ENCODE measurements around the gene RIC8A.

The RIC8A gene

DNA sequence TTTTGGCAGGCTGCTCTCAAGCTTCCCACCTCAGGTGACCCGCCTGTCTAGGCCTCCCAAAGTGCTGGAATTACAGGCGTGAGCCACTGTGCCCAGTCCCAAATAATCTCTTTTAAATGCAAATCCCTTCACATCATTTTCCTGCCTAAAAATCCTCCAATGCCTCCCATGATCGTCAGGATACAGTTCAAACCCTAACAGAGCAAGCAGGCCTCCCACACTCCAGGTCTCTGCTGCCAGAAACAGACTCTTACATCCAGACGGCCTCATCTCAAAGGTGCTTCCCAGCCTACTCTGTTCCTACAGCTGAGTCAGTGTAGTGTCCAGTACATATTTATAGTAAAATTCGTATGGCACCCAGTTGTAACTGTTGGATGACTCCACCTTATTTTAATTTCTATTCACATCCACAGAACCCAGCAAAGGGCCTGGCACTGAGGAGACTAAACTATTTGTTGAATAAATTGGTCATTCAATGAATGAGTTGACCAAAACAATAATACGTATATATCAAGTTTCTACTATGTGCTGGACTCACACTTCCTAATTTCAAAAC, 20.4 kb downstream of the RIC8A start:
- no peaks in the 10 kb centered on the region for H3K36me3 ChIP-seq (replicated peaks; ENCODE audit: low read depth, low read length)
- H3K4me3 ChIP-seq (ENCODE audit: low read length) = no peak overlapping the region
- no peaks in the 10 kb centered on the region for H3K9me3 ChIP-seq (ENCODE audit: insufficient read depth, low read length)
- H3K27ac ChIP-seq (ENCODE audit: low read length) = no peak overlapping the region
- H3K4me2 ChIP-seq (ENCODE audit: low read length) = no peak overlapping the region
- no peaks in the 10 kb centered on the region for H3K27me3 ChIP-seq (ENCODE audit: low read depth, low read length)
- H3K9ac ChIP-seq (ENCODE audit: low read length) = no peak overlapping the region
- no peak overlapping the region for H2AFZ ChIP-seq (ENCODE audit: low read depth, low read length)
- TF ChIP-seq EZH2phosphoT487 (IDR thresholded peaks at IDR 0.05; ENCODE audit: low read depth) (no peak), CTCF (IDR thresholded peaks at IDR 0.05; ENCODE audit: low read depth, low read length) (no peak)
- no peaks in the 10 kb centered on the region for H3K79me2 ChIP-seq (ENCODE audit: low read length)
- H4K20me1 ChIP-seq (ENCODE audit: insufficient read depth, low read length) = no peaks in the 10 kb centered on the region
- no peaks in the 10 kb centered on the region for H3K4me1 ChIP-seq (ENCODE audit: low read length)

DNA sequence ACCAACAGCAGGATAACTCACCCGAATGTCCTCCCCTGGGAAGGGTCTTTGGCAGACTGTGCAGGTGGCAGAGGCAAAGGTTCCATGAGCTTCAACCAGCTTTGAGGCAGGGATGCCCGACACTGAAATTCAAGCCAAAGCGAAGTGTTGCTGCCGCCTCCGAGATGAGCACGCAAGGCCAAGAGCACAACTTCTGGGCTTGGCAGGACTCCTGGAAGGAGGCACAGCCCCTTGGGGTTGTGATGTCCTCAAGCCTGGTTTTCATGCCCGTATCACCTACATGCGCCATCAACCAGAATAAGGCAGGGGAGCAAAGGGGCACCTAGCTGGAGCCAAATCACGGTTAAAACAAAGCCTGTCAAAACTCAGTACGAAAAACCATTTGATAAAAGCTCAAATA, 22.9 kb downstream of the RIC8A start:
- Histone ChIP-seq H3K4me3 (ENCODE audit: low read length) (no peak overlapping the region), H3K27me3 (ENCODE audit: low read depth, low read length) (no peaks in the 10 kb centered on the region), H3K36me3 (replicated peaks; ENCODE audit: low read depth, low read length) (no peaks in the 10 kb centered on the region), H2AFZ (ENCODE audit: low read depth, low read length) (no peak overlapping the region), H4K20me1 (ENCODE audit: insufficient read depth, low read length) (no peaks in the 10 kb centered on the region), H3K79me2 (ENCODE audit: low read length) (peaks cover under 1% of the 10 kb centered on the region; the same call in 1 of the 2 replicates), H3K4me2 (ENCODE audit: low read length) (no peak overlapping the region), H3K9ac (ENCODE audit: low read length) (no peak overlapping the region), H3K9me3 (ENCODE audit: insufficient read depth, low read length) (no peaks in the 10 kb centered on the region), H3K27ac (ENCODE audit: low read length) (no peak overlapping the region), H3K4me1 (ENCODE audit: low read length) (peaks cover 3% of the 10 kb centered on the region)
- TF ChIP-seq EZH2phosphoT487 (IDR thresholded peaks at IDR 0.05; ENCODE audit: low read depth) (no peak), CTCF (IDR thresholded peaks at IDR 0.05; ENCODE audit: low read depth, low read length) (no peak)

DNA sequence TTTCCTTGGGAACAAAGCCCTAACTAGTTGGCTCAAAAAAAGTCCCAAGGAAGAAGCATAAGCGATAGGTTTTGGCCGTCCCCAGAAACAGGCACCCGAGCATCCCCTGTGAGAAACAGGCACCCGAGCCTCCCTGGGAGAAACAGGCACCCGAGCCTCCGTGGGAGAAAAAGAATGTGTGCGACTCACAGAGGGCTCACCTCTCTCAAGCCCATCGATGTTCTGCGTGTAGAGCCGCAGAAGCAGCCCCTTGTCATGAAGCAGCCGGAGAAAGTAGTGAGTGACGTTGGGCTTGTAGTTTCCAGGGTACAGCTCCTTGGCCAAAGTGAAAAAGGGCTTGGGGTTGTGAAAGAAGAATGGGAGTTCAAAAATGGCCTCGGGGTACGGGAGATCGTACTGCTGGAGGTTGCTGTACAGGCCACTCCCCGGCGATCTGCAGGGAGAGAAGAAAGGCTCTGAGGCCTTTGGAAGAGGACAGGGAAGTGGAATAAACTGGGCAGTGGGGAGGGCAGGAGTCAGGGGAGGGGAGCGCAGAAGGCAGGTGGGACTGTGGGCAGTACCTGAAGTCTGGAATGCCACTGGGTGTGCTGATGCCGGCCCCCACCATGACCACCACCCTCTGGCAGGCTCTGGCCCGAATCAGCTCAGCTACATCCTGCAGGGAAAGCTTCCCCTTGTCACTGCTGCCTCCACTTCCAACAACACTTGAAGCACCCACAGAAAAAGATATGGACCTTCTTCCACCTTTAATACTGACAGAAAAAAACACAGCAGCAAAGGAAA, 25.5 kb downstream of the RIC8A start:
- no peak overlapping the region for H3K4me3 ChIP-seq (ENCODE audit: low read length)
- H3K27me3 ChIP-seq (ENCODE audit: low read depth, low read length) = no peaks in the 10 kb centered on the region
- no peak overlapping the region for H3K4me2 ChIP-seq (ENCODE audit: low read length)
- H4K20me1 ChIP-seq (ENCODE audit: insufficient read depth, low read length) = no peaks in the 10 kb centered on the region; the same call in 1 of the 2 replicates
- H3K27ac ChIP-seq (ENCODE audit: low read length) = no peak overlapping the region
- TF ChIP-seq CTCF (IDR thresholded peaks at IDR 0.05; ENCODE audit: low read depth, low read length) = no peak
- peaks cover 10% of the 10 kb centered on the region for H3K4me1 ChIP-seq (ENCODE audit: low read length)
- H3K36me3 ChIP-seq (replicated peaks; ENCODE audit: low read depth, low read length) = no peaks in the 10 kb centered on the region
- no peak overlapping the region for H3K9ac ChIP-seq (ENCODE audit: low read length)
- peaks cover 19% of the 10 kb centered on the region for H3K79me2 ChIP-seq (ENCODE audit: low read length)
- no peaks in the 10 kb centered on the region for H3K9me3 ChIP-seq (ENCODE audit: insufficient read depth, low read length)
- H2AFZ ChIP-seq (ENCODE audit: low read depth, low read length) = no peak overlapping the region

DNA sequence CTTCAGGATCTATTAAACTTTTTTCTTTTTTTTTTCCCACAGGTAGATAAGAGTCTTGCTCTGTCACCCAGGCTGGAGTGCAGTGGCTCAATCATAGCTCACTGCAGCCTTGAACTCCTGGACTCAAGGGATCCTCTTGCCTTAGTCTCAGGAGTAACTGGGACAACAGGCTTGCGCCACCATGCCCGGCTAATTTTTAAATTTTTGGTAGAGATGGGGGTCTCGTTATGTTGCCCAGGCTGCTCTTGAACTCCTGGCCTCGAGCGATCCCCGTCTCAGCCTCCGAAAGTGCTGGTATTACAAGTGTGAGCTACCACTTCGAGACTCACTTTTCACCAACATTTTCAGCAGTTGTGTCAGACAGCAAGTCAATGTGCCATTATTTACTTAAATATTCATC, 27.7 kb downstream of the RIC8A start:
- Histone ChIP-seq H3K27me3 (ENCODE audit: low read depth, low read length) (no peaks in the 10 kb centered on the region), H4K20me1 (ENCODE audit: insufficient read depth, low read length) (no peaks in the 10 kb centered on the region; the same call in 1 of the 2 replicates), H3K4me3 (ENCODE audit: low read length) (peak overlapping the region; percentile 97), H3K79me2 (ENCODE audit: low read length) (peaks cover 40% of the 10 kb centered on the region), H3K4me2 (ENCODE audit: low read length) (peak overlapping the region; percentile 94), H3K9me3 (ENCODE audit: insufficient read depth, low read length) (no peaks in the 10 kb centered on the region), H3K9ac (ENCODE audit: low read length) (peak overlapping the region; percentile 82), H3K4me1 (ENCODE audit: low read length) (peaks cover 15% of the 10 kb centered on the region), H3K27ac (ENCODE audit: low read length) (no peak overlapping the region), H2AFZ (ENCODE audit: low read depth, low read length) (no peak overlapping the region), H3K36me3 (replicated peaks; ENCODE audit: low read depth, low read length) (no peaks in the 10 kb centered on the region)
- TF ChIP-seq CTCF (IDR thresholded peaks at IDR 0.05; ENCODE audit: low read depth, low read length) (no peak), EZH2phosphoT487 (IDR thresholded peaks at IDR 0.05; ENCODE audit: low read depth) (no peak)
